ENCODE measurements around the gene ZNF697. TPM values are rescaled to one million over a fixed set of nuclear protein-coding genes. Genes with fewer than 3 reads are reported as not detected.
"Not testable (repeated sequence)": the region's sequence is repeated elsewhere in the genome, so short reads cannot be mapped to it uniquely, and the experiment has no call there.

Gene ZNF697
- total and polyA plus RNA-seq, 2 donors from 2014 or later: 4.1 to 8.3 TPM

- no peak overlapping the region for H3K4me3 ChIP-seq (ENCODE audit: low read length in 3 of 3)
- H3K4me1 ChIP-seq (ENCODE audit: control insufficient read depth in 2 of 3, insufficient read depth in 2 of 3, low read depth in 1 of 3, low read length in 3 of 3): no peaks in the 10 kb centered on the region
- no peak for TF ChIP-seq CTCF (IDR thresholded peaks at IDR 0.05; ENCODE audit: borderline replicate concordance, extremely low read depth, insufficient read depth)
- H3K9ac ChIP-seq (ENCODE audit: low read length in 3 of 3): no peak overlapping the region
- intact Hi-C loops (cut with DNase I): no loop called here
- no peaks in the 10 kb centered on the region for H3K9me3 ChIP-seq (ENCODE audit: control insufficient read depth in 2 of 3, insufficient read depth in 1 of 3, low read length in 3 of 3)
- H3K27ac ChIP-seq (ENCODE audit: low read depth in 2 of 2, low read length in 2 of 2): no peak overlapping the region
- H3K27me3 ChIP-seq (ENCODE audit: control insufficient read depth, insufficient read depth, low read length): no peaks in the 10 kb centered on the region
- no peaks in the 10 kb centered on the region for H3K36me3 ChIP-seq (ENCODE audit: control insufficient read depth in 2 of 3, insufficient read depth in 3 of 3, low read length in 3 of 3)
- FAIRE-seq (no peak), DNase-seq (no peak)
Measured at GRCh38 chr1:119573886-119574285, 74.2 kb downstream of the ZNF697 start.

GRCh38 chr1:119569930-119570622 is 78.0 kb downstream of the ZNF697 start:
- H3K27me3 ChIP-seq (ENCODE audit: control insufficient read depth, insufficient read depth, low read length); H3K9me3 ChIP-seq (ENCODE audit: control insufficient read depth in 2 of 3, insufficient read depth in 1 of 3, low read length in 3 of 3); H3K9ac ChIP-seq (ENCODE audit: low read length in 3 of 3); H3K27ac ChIP-seq (ENCODE audit: low read depth in 2 of 2, low read length in 2 of 2); FAIRE-seq; DNase-seq; intact Hi-C loops (cut with DNase I); H3K4me3 ChIP-seq (ENCODE audit: low read length in 3 of 3); H3K36me3 ChIP-seq (ENCODE audit: control insufficient read depth in 2 of 3, insufficient read depth in 3 of 3, low read length in 3 of 3); H3K4me1 ChIP-seq (ENCODE audit: control insufficient read depth in 2 of 3, insufficient read depth in 2 of 3, low read depth in 1 of 3, low read length in 3 of 3): not testable (repeated sequence)

Other genes with a start within 250 kb of the ZNF697 start
- not detected for gene HSD3B2, start 233.1 kb downstream of the ZNF697 start, total RNA-seq
- gene HSD3B2, start 233.1 kb downstream of the ZNF697 start, polyA plus RNA-seq (ENCODE audit: insufficient read depth, low read depth, low replicate concordance): 0.60 TPM
- gene HSD3B1, start 141.1 kb downstream of the ZNF697 start, total RNA-seq: not detected
- gene HSD3B1, start 141.1 kb downstream of the ZNF697 start, polyA plus RNA-seq (ENCODE audit: insufficient read depth, low read depth, low replicate concordance): not detected
- 71.9 TPM for gene PHGDH, start 63.7 kb upstream of the ZNF697 start, total RNA-seq
- 126 TPM for gene PHGDH, start 63.7 kb upstream of the ZNF697 start, polyA plus RNA-seq (ENCODE audit: insufficient read depth, low read depth, low replicate concordance)
- 3.9 TPM for gene HMGCS2, start 120.6 kb upstream of the ZNF697 start, total RNA-seq
- gene HMGCS2, start 120.6 kb upstream of the ZNF697 start, polyA plus RNA-seq (ENCODE audit: insufficient read depth, low read depth, low replicate concordance): 163 TPM
- not detected for gene REG4, start 163.2 kb upstream of the ZNF697 start, total RNA-seq
- 0.34 TPM for gene REG4, start 163.2 kb upstream of the ZNF697 start, polyA plus RNA-seq (ENCODE audit: insufficient read depth, low read depth, low replicate concordance)
- gene ADAM30, start 248.2 kb upstream of the ZNF697 start, total RNA-seq: not detected
- not detected for gene ADAM30, start 248.2 kb upstream of the ZNF697 start, polyA plus RNA-seq (ENCODE audit: insufficient read depth, low read depth, low replicate concordance)

Data from kidney (tissue), 14 donors.